Testis (tissue), 3 donors: Measurements from ENCODE around the gene NECTIN1. TPM values are rescaled to one million over a fixed set of nuclear protein-coding genes. Genes with fewer than 3 reads are reported as not detected.

Experiments
- DNase-seq: peaks from one replicate; pipeline ENCODE4 v3.0.0-alpha.2; 2019
- H3K27ac ChIP-seq, 2 donors: fragments of 200-600 bp; sonication (generic); one replicate each; pipeline ENCODE4 v1.5.1; 2019
- H3K27me3 ChIP-seq: fragments of 200-600 bp; sonication (generic); one replicate; pipeline ENCODE4 v1.5.1; 2019
- H3K36me3 ChIP-seq: fragments of 200-600 bp; sonication (generic); one replicate; pipeline ENCODE4 v1.5.1; 2017; ENCODE audit warnings: low read depth; ENCODE audit errors: missing control alignments
- H3K4me1 ChIP-seq: fragments of 200-600 bp; sonication (generic); one replicate; pipeline ENCODE4 v1.5.1; 2019
- H3K4me3 ChIP-seq, 2 donors: fragments of 200-600 bp; sonication (generic); one replicate each; pipeline ENCODE4 v1.5.1; 2017 to 2019
- H3K9me3 ChIP-seq: fragments of 200-600 bp; sonication (generic); one replicate; pipeline ENCODE4 v1.5.1; 2017
- CTCF ChIP-seq, 3 experiments: fragments of 450-650 bp in 2 of 3; fragments of 200-600 bp in 1 of 3; sonication (generic) in 1 of 3; IDR thresholded peaks; one replicate each; pipeline ENCODE4 v1.5.1; 2016 to 2019; ENCODE audit warnings: antibody characterized with exemption in 3 of 3, mild to moderate bottlenecking in 2 of 3, moderate library complexity in 1 of 3
- POLR2A ChIP-seq: fragments of 450-650 bp; IDR thresholded peaks from one replicate; pipeline ENCODE4 v1.6.1; 2017; ENCODE audit warnings: antibody characterized with exemption, mild to moderate bottlenecking, moderate library complexity
- WGBS, 2 donors: methylation state at CpG; one replicate each; pipeline ENCODE4 v1.1.5; 2018; 5-methylcytosine and 5-hydroxymethylcytosine counted together
- intact Hi-C: fragments of 100-400 bp; cut with DNase I; formaldehyde crosslinking; loops from one replicate; pipeline ENCODE4 v1.15.1; 2023; ENCODE audit warnings: low total_unique reads
- polyA plus RNA-seq: library from polyadenylated mRNA; stranded (reverse); fragments of 350-450 nt; fragmentation: Illumina TruSeq; extraction: RNeasy Lipid Tissue Mini Kit (QIAGEN cat#74804); gene quantifications from one replicate; pipeline ENCODE4 v1.2.3, GENCODE V29; 2014; ENCODE audit warnings: low read depth, low replicate concordance; ENCODE audit not compliant: insufficient read depth
- total RNA-seq, 2 donors: library from RNA; depleted of rRNA; stranded (reverse); fragments of >200 nt; gene quantifications; one replicate each; pipeline ENCODE4 v1.2.3, GENCODE V29; 2016

NECTIN1 gene
- total and polyA plus RNA-seq, 3 donors from 2014 or later: 5.2 to 5.4 (median 5.2) TPM

- 93 to 96% methylated on average over 19 of the region's 19 CpGs for WGBS, 2 donors
- Histone ChIP-seq H3K4me3 (no peak overlapping the region), H3K4me1 (no peaks in the 10 kb centered on the region), H3K27ac (no peak overlapping the region), H3K36me3 (no peaks in the 10 kb centered on the region), H3K9me3 (no peaks in the 10 kb centered on the region), H3K27me3 (no peaks in the 10 kb centered on the region)
- no peak for TF ChIP-seq POLR2A
- DNase-seq: no peak
- intact Hi-C loops: no loop called here
Measured at GRCh38 chr11:119686177-119686882, 42.7 kb downstream of the NECTIN1 start.

- TF ChIP-seq CTCF (IDR thresholded peaks at IDR 0.05) (no peak), POLR2A (no peak)
- 77 to 93% methylated on average over 12 to 13 of the region's 13 CpGs for WGBS, 2 donors
- no peak overlapping the region for H3K4me3 ChIP-seq
- no peak for DNase-seq
- no peaks in the 10 kb centered on the region for H3K9me3 ChIP-seq
- intact Hi-C loops: no loop called here
- H3K27ac ChIP-seq: no peak overlapping the region
- H3K36me3 ChIP-seq: no peaks in the 10 kb centered on the region
- H3K4me1 ChIP-seq: no peaks in the 10 kb centered on the region
- H3K27me3 ChIP-seq: no peaks in the 10 kb centered on the region
Measured at GRCh38 chr11:119685111-119685746, 43.8 kb downstream of the NECTIN1 start.

GRCh38 chr11:119684361-119685110 lies 44.5 kb downstream of the NECTIN1 start:
- H3K4me3 ChIP-seq: no peak overlapping the region
- no peaks in the 10 kb centered on the region for H3K9me3 ChIP-seq
- TF ChIP-seq CTCF (IDR thresholded peaks at IDR 0.05) (no peak), POLR2A (no peak)
- DNase-seq: no peak
- H3K27ac ChIP-seq: no peak overlapping the region
- no peaks in the 10 kb centered on the region for H3K36me3 ChIP-seq
- H3K27me3 ChIP-seq: no peaks in the 10 kb centered on the region
- 71 to 75% methylated on average over 12 to 15 of the region's 15 CpGs for WGBS, 2 donors
- H3K4me1 ChIP-seq: no peaks in the 10 kb centered on the region
- intact Hi-C loops: no loop called here

GRCh38 chr11:119683783-119684182 lies 45.2 kb downstream of the NECTIN1 start:
- DNase-seq: peak; percentile 17
- Histone ChIP-seq H3K27ac (no peak overlapping the region), H3K27me3 (no peaks in the 10 kb centered on the region), H3K4me1 (no peaks in the 10 kb centered on the region), H3K9me3 (no peaks in the 10 kb centered on the region), H3K36me3 (no peaks in the 10 kb centered on the region), H3K4me3 (no peak overlapping the region)
- intact Hi-C loops: no loop called here
- TF ChIP-seq POLR2A (no peak), CTCF (IDR thresholded peaks at IDR 0.05) (no peak)
- WGBS, 2 donors: 72 to 93% methylated on average over 4 to 9 of the region's 9 CpGs

GRCh38 chr11:119681361-119681910 lies 47.6 kb downstream of the NECTIN1 start:
- Histone ChIP-seq H3K27me3 (no peaks in the 10 kb centered on the region), H3K4me3 (no peak overlapping the region), H3K4me1 (no peaks in the 10 kb centered on the region), H3K9me3 (no peaks in the 10 kb centered on the region), H3K27ac (no peak overlapping the region), H3K36me3 (no peaks in the 10 kb centered on the region)
- TF ChIP-seq CTCF (IDR thresholded peaks at IDR 0.05) (peak in 2 of 3 experiments; percentile 17 to 25), POLR2A (no peak)
- intact Hi-C loops: no loop called here
- no peak for DNase-seq
- WGBS, 2 donors: 69 to 89% methylated on average over 5 to 8 of the region's 8 CpGs
